ENCODE data around the gene CASQ1.

GRCh38 chr1:160196143-160196542 lies 5.8 kb downstream of the CASQ1 start:
- TF ChIP-seq ATF3 (CRISPR knock-in tag; conservative IDR thresholded peaks at IDR 0.05), result no peak
- TF ChIP-seq NR1H2 (CRISPR knock-in tag; IDR thresholded peaks at IDR 0.05), result no peak
- no peak for TF ChIP-seq FOXK1 (CRISPR knock-in tag; IDR thresholded peaks at IDR 0.05)
- TF ChIP-seq TCF7 (CRISPR knock-in tag; IDR thresholded peaks at IDR 0.05; ENCODE audit: low read depth), result no peak
- no peak for TF ChIP-seq CTCF (IDR thresholded peaks at IDR 0.05)
- TF ChIP-seq ZNF121 (CRISPR knock-in tag; IDR thresholded peaks at IDR 0.05), result no peak
- no peak for TF ChIP-seq NFYB (CRISPR knock-in tag; conservative IDR thresholded peaks at IDR 0.05; ENCODE audit: low read depth)
- no peak for TF ChIP-seq HMGA2 (CRISPR knock-in tag; IDR thresholded peaks at IDR 0.05)
- TF ChIP-seq CREB1 (CRISPR knock-in tag; IDR thresholded peaks at IDR 0.05), result no peak

Data from WTC11 (cell line).